HG02840 (cell line): Measurements from ENCODE around the gene NARS2.
"Not testable (repeated sequence)": the region's sequence is repeated elsewhere in the genome, so short reads cannot be mapped to it uniquely, and the experiment has no call there.

Experiments used
- ATAC-seq: cut with Tn5 transposase; IDR thresholded peaks from one replicate; pipeline ENCODE4 v1.9.1; 2021; ENCODE audit warnings: mild to moderate bottlenecking, moderate library complexity, moderate number of reproducible peaks; ENCODE audit not compliant: unreplicated experiment, low FRiP score

The NARS2 gene

GRCh38 chr11:78577495-78577894 is 2.8 kb upstream of the NARS2 start:
- ATAC-seq: no peak

GRCh38 chr11:78576549-78577097 is 2.0 kb upstream of the NARS2 start:
- ATAC-seq: no peak

- no peak for ATAC-seq
These were observed 814 bp upstream of the NARS2 start for GRCh38 chr11:78575478-78575877.

- ATAC-seq: no peak
These were observed 983 bp downstream of the NARS2 start for GRCh38 chr11:78573681-78574080.

- ATAC-seq: no peak
These were observed 1.4 kb downstream of the NARS2 start for GRCh38 chr11:78573271-78573670.

GRCh38 chr11:78572394-78572793 is 2.3 kb downstream of the NARS2 start:
- ATAC-seq: no peak

- ATAC-seq: no peak
These were observed 4.6 kb downstream of the NARS2 start for GRCh38 chr11:78570031-78570430.

GRCh38 chr11:78567209-78567608 is 7.5 kb downstream of the NARS2 start:
- ATAC-seq: no peak

- no peak for ATAC-seq
These were observed 9.9 kb downstream of the NARS2 start for GRCh38 chr11:78564490-78565467.

- not testable (repeated sequence) for ATAC-seq
These were observed 10.6 kb downstream of the NARS2 start for GRCh38 chr11:78564037-78564436.

GRCh38 chr11:78563090-78563489 is 11.6 kb downstream of the NARS2 start:
- not testable (repeated sequence) for ATAC-seq

- ATAC-seq: no peak
These were observed 12.3 kb downstream of the NARS2 start for GRCh38 chr11:78562398-78562797.

GRCh38 chr11:78560826-78561484 is 13.7 kb downstream of the NARS2 start:
- ATAC-seq: no peak

GRCh38 chr11:78560153-78560552 is 14.5 kb downstream of the NARS2 start:
- no peak for ATAC-seq

GRCh38 chr11:78557236-78557635 is 17.4 kb downstream of the NARS2 start:
- ATAC-seq: no peak

GRCh38 chr11:78555592-78555991 is 19.1 kb downstream of the NARS2 start:
- no peak for ATAC-seq

GRCh38 chr11:78552881-78553280 is 21.8 kb downstream of the NARS2 start:
- ATAC-seq: no peak

GRCh38 chr11:78552139-78552538 is 22.5 kb downstream of the NARS2 start:
- ATAC-seq: not testable (repeated sequence)

- ATAC-seq: no peak
These were observed 23.6 kb downstream of the NARS2 start for GRCh38 chr11:78551066-78551465.

GRCh38 chr11:78549624-78550409 is 24.8 kb downstream of the NARS2 start:
- no peak for ATAC-seq
